ENCODE data around the gene ERICH6.
A peak's percentile ranks its signal among the peaks of the same experiment; 100 is the strongest.

The ERICH6 gene

DNA sequence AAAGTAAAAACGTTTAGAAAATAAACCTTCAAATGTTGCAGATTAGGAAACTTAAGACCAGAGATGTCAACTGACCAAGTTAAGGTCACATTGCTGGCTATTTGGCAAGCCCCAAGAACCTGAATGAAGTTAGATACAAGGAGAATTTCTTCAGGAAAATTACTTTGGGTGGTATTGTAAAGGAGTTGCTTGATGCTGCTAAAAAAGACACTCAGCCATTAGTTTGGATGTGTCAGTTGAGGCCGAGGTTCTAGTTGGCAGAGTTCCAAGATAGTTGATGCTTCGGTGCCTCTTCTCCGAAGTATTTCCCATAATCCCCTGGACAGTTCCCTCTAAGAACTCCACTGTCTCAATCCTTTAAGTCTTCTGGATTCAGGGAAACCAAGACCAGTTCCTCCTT, 35.0 kb upstream of the ERICH6 start:
- in situ Hi-C loops (cut with HindIII; ENCODE audit: low pct_ligation_motif_present, low pct_unique_long_range_greater_than_20kb, low sequenced_read_pairs) = no loop called here
- DNase-seq = peak; percentile 69

DNA sequence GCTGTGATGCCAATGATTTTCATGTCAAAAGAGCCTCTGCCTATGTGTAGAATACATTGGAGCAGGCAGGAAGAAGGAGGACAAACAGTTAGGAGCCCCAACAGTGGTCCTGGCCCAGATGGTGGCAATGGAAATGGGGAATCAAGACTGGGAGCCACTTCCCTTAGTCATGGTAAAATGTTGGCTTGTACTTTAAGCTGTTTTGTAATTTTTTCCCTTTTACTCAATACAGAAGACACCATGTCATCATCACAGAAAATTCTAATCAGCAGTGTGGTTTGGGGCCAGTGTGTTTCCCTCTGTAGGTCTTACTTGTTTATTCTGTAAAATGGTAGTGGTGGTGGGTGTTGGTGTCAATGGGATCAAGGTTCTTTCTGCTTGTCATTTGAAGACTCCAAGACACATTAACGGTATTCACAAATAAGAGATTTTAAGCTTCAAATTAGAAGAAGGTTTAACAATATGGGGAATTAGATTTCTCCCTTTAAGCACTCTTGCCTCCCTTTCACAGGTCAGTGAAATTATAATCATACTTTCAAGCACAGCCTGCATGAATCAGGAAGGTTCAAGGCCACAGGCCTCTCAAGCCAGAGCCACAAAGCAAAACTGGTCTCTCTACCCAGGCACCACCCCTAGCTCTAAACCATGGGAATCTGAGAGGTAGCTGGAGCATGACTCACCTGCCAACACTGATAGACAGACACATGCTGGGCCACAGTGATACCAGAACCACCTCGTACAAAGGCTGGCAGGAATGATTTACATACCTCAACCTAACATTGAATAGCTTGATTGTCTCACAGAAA, 34.4 kb upstream of the ERICH6 start:
- in situ Hi-C loops (cut with HindIII; ENCODE audit: low pct_ligation_motif_present, low pct_unique_long_range_greater_than_20kb, low sequenced_read_pairs) = no loop called here
- peak; percentile 64 for DNase-seq

DNA sequence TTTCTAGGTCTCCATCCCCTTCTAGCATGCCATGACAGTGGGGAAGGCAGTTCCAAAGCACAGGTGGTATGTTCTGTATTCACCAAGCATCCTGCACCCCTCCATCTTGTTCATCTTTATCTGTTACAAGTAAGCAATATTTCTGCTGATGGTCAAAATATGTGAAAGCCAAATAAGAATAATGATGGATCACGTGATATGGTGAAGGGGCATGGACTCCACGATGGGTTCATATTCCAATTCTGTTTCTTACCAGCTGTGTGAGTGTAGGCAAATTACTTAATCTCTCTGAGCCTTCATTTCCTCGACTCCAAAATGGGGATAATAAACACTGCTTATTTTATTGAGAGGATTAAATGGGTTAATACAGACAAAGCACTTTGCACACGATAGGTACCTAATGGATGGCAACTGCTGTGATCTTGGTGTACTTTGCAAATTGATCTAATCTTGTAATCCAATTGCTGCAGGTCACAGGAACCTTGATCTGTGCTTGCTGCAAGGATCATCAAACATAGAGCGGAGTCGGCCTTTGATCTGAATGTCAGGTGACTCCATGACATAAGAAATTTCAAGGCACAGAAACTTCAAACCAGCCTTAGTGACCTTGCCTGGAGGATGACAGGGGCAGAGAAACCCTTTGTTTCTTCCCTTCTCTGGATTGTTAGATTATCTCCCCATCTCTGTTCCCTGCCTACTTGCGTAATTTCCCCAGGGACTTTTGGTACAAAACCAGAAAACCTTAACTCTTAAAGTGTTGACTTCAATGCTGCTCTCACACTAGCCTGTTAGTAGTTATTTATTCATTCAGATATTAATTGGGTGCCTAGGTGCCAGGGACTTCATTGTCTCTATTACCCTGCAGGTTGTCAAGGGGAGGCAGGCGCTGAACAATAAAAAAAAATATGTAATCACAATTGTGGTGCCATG, 33.4 kb upstream of the ERICH6 start:
- in situ Hi-C loops (cut with HindIII; ENCODE audit: low pct_ligation_motif_present, low pct_unique_long_range_greater_than_20kb, low sequenced_read_pairs) = no loop called here
- no peak for DNase-seq

DNA sequence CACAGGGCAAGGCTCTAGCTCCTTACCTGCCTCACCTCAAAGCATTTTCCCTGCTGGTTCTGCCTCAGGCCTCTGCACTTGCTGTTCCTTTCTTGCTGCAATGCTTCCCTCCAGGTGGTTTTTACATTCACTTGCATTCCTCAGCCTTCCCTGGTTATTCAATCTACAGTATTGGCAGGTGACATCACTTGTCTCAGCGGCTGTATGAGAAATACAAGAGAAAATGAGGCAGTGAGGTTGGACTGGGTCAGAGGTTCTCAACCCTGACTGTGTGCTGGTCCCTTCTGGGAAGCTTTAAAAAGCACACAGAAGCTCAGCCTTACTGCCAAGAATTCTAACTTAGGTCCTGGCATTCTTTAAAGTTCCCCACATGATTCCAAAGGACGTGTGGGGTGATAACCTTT, 32.6 kb upstream of the ERICH6 start:
- in situ Hi-C loops (cut with HindIII; ENCODE audit: low pct_ligation_motif_present, low pct_unique_long_range_greater_than_20kb, low sequenced_read_pairs) = no loop called here

DNA sequence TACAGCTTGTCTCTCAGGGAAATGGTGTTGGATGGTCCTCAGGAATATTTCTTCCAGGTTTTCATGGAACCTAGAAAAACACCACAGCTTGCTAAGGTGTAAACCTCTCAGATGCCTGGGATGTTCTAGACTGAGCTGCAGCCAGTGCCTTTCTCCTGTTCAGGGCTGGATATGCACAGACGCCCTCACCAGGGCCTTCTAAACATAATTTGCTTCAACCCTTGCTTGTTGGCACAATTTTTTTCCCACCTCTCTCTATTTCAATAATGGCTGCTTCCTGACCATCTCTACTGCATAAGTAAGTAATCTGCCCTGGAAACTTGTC, 31.0 kb upstream of the ERICH6 start:
- DNase-seq = no peak
- in situ Hi-C loops (cut with HindIII; ENCODE audit: low pct_ligation_motif_present, low pct_unique_long_range_greater_than_20kb, low sequenced_read_pairs) = no loop called here

More for the DNA sequence above, 32.6 kb upstream of the ERICH6 start:
- no peak for DNase-seq

DNA sequence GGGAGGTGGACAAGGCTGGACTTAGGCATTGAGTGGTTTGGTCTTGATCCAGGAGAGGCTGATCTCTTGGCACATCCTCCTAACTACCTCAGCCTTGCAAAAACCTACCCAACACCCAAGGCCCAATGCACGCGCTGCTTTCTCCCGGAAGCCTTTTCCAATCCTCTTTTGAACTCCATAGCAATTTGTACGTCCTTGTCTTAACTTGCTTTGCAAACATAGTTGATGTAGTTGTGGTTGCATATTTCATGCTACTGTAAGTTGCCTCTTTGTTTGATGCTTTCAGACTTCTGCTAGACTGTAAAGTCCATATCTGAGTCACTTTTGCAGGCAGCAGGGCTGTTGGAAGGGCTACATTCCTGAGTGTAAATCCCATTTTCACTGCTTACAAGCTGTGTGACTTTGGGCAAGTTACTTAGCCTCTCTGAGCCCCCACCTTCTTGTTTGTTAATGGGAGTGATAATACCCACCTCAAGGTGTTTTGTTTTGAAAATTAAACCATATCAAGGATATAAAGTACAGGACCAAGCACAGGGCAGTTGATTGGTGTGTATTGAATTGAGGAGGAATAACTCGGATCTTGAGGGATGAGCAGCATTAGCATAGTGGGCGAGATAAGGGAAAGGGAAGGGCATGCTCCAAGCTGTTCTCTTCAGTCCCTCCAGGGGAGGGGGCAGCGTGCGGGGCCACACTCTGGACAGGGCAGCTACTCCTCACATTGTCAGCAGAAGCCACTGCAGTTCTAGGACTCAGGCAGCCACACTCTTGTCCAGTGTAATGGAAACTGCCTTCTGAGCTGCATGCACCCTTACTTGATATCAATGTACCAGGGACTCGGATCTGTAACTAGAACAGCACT, 30.4 kb upstream of the ERICH6 start:
- no peak for DNase-seq
- in situ Hi-C loops (cut with HindIII; ENCODE audit: low pct_ligation_motif_present, low pct_unique_long_range_greater_than_20kb, low sequenced_read_pairs) = no loop called here

DNA sequence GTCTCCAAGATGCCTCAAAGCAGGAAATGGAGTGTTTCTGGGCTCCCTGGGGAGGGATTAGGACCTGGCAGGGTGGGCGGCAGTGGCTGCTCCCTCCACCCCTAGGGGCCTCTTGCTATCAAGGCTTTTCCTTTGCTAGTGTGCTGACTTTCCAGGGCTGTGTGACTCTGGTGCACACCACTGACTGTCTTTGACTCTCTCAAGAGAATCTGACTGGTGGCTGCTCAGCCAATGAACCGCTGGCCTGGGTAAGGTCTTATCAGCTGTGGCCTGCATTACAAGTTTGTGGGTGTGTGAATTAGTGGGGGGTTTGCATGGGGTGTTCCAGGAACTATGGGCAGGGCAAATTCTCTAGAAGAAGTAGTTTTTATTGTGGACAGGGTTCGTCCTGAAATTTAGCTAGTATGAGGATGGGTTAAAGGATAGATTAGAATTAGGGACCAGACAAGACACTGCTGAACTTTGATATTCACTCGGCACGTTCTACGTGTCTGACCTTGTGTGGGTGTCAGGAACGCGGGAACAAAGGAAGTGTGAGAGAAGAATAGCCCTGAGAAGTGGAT, 29.7 kb upstream of the ERICH6 start:
- in situ Hi-C loops (cut with HindIII; ENCODE audit: low pct_ligation_motif_present, low pct_unique_long_range_greater_than_20kb, low sequenced_read_pairs) = no loop called here
- DNase-seq = no peak

DNA sequence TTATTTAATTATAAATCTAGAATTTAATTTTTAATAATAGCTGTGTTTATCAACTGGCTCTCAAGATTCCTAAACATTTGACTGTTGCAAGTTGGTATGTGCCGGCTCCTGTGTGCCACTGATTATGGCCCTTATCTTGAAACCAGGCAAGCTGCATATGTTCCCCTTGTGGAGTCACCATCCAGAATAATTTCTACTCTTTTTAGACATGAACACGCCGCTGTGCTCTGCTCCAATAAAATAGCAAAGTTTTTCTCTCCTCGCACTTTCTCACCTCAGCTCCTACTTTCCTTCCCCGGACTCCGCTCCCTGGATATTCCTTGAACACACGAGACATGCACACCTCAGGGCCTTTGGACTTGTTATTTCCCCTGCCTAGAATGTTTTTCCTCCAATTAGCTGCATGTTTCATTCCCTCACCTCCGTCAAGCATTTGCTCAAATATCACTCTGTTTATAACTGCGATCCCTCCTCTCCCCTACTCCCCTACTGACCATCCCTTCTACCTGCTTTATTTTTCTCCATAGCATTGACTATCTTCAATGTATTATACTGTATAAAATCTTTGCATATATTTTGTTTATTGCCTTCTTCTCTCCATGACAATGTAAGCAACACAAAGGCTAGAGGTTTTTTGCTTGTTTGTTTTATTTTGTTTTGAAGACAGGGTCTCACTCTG, 26.1 kb upstream of the ERICH6 start:
- in situ Hi-C loops (cut with HindIII; ENCODE audit: low pct_ligation_motif_present, low pct_unique_long_range_greater_than_20kb, low sequenced_read_pairs) = no loop called here
- DNase-seq = no peak

DNA sequence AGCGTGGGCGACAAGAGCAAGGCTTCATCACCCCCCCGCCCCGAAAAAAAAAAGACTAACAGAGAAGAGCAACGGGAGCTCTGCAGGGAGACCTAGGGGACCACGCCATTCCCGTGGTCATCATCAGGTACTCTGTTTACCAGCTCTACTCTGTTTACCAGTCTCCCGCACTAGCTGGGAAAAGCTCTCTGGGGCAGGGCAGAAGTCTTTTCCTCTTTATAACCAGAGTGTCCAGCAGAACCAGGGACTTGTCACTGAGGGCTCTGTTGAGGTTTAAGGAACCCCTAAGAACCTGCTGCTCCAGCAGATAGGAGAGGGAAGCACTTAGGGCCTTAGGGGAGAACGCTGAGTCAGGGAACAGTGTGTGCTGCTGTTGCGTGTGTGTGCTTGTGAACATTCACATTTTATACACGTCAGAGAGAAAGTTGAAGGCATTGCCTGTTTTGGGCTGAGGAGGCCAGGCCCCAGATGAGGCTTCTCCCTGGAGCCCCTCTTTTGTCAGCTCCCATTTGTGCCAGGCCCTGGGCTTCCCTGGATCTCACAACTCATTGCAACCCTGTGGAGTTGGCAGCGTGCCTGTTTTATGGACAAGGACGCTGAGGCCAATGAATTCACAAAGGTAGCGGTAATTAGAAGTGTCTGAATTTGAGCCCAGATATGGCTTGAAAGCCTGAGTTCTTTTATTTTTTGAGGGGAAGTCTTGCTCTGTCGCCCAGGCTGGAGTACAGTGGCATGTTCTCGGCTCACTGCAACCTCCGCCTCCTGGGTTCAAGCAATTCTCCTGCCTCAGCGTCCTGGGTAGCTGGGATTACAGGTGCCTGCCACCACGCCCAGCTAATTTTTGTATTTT, 24.2 kb upstream of the ERICH6 start:
- DNase-seq = no peak
- in situ Hi-C loops (cut with HindIII; ENCODE audit: low pct_ligation_motif_present, low pct_unique_long_range_greater_than_20kb, low sequenced_read_pairs) = no loop called here

DNA sequence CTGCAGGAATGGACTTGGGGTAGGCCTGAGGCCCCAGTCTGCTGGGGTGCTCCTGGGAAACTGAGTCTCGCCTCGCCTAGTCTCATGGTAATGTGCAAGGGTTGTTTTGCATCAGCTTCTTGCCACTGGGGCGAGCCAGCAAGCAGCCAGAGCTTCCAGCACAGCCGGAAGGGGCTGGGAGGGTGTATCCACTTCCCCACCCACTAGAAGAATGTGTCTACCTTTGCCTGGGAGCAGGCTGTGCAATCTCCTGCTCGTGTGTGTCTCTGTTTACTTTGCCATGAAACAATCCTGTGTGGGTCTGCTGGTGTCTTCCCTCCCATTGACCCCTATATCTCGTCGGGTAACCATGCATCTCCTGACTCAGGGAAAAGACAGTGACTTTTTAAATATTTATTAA, 21.8 kb upstream of the ERICH6 start:
- no peak for DNase-seq
- in situ Hi-C loops (cut with HindIII; ENCODE audit: low pct_ligation_motif_present, low pct_unique_long_range_greater_than_20kb, low sequenced_read_pairs) = no loop called here

DNA sequence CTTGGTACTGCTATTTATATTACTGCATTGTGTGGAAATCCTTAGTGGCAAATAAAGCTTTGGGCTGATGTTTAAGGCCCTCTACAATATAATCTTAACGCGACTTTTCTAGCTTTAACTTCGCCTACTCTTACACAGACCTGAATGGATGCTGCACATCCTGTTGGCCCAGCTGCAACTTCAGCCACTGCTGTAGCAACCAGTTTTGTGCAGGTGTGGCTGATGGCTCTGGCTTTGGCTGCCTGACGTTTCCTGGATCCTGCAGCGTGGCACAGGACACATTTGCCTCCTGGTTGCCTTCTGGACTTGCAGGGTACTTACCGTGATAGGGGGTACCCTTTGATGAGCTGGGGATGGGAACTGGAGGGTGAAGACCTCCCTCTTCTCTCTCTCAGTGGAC, 20.2 kb upstream of the ERICH6 start:
- in situ Hi-C loops (cut with HindIII; ENCODE audit: low pct_ligation_motif_present, low pct_unique_long_range_greater_than_20kb, low sequenced_read_pairs) = no loop called here
- DNase-seq = no peak

DNA sequence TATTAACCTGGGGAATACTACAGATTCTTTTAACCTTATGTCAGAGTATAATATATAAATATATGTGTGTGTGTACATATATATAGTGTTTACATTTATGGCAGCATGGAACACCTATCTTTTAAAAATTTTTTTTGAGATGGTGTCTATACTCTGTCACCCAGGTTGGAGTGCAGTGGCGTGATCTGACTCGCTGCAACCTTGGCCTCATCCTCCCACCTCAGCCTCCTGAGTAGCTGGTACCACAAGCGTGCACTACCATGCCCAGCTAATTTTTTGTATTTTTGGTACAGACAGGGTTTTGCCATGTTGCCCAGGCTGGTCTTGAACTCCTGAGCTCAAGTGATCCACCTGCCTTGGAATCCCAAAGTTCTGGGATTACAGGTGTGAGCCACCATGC, 18.5 kb upstream of the ERICH6 start:
- no peak for DNase-seq
- in situ Hi-C loops (cut with HindIII; ENCODE audit: low pct_ligation_motif_present, low pct_unique_long_range_greater_than_20kb, low sequenced_read_pairs) = no loop called here

DNA sequence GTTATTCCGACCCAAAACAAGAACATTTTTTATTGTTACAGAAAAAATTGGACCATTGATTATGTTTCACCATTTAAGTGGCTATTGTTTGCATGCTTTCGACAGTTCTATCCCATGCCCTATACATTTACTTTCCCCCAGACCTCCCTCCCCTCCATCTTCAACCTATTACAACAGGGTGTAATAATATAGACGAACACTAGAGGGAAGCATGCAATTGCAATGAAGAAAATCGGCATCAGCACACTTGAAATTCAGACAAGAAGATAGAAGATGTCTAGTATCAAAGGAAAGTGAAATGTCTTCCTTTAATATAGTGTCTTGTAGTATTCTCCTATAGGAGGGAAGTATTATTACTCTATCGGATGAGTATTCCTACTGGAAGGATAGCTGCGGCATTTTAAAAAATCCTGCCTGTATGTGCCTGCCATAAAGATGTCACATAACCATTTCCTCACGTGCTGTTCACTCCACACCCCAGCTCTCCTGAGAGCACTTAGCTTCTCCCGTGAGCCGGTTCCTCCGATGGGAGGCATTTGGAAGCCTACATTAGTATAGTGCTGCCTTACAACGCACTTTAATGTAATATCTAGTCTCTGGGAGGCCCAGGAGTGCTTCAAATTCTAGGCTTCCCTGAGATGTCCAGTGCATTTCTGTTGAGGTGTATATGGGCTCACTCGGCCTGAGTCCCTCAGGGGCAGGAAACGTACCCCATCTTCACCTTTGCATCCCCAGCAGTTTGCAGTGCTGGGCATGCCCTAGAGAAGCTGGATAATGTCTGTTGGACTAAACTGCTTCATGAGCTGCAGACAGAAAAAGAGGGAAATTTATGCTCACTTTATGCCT, 17.8 kb upstream of the ERICH6 start:
- in situ Hi-C loops (cut with HindIII; ENCODE audit: low pct_ligation_motif_present, low pct_unique_long_range_greater_than_20kb, low sequenced_read_pairs) = no loop called here
- DNase-seq = peak; percentile 61

DNA sequence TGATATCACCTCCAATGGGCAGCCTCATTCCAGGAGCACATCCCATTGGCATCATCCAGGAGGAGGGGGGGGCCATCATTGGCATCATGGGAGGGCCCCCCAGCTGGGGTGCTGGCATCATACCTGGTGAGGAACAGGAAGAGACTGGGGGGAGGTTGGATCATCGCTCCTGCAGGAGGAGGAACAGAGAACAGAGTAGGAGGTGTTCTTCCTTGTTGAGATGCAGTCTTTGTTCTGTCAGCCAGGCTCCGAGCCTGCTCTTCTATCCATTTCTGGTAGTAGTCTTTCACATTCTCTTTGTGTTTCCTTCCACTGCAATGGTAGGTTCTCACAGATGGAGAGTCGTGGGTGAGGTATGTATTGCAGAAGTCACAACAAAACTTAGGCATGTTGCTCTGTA, 16.7 kb upstream of the ERICH6 start:
- no peak for DNase-seq
- in situ Hi-C loops (cut with HindIII; ENCODE audit: low pct_ligation_motif_present, low pct_unique_long_range_greater_than_20kb, low sequenced_read_pairs) = no loop called here

DNA sequence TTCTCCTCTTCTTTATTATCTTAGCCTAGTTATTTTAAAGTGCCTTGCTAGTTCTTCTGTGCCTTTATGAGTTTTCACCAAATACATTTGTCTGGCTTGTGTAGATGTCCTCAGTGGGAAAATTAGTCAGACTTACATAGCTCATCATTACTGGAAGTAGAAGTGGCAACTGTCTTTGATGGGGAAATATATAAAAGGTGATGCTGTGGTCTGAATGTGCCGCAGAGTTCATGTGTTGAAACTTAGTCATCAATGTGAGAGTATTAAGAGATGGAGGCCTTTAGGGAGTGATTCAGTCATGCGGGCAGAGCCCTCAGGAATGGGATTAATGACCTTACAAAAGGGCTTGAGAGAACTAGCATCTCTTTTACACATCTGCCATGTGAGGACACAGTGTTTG, 6.4 kb upstream of the ERICH6 start:
- DNase-seq = no peak
- in situ Hi-C loops (cut with HindIII; ENCODE audit: low pct_ligation_motif_present, low pct_unique_long_range_greater_than_20kb, low sequenced_read_pairs) = no loop called here

DNA sequence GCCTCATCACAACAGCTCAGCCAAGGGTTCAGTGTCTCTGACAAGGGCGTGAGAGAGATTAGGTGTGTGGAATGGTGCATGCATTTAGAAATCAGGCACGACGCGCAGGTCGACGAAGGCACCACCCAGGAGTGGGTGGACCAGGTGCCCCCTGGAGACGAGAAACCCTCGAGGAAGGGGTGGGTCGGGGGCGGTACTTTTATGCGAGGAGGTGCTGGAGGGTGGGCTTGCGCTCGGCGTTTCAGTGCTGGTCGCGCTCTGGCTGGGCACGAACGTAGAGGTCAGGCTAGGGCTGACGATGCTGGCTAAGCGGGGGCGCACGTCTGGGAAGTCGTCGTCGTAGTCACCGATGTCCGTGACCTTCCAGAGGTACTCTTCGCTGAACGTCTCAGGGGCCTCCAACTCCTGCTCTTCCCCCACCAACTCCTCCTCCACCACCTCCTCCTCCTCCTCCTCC, 393 bp downstream of the ERICH6 start:
- in situ Hi-C loops (cut with HindIII; ENCODE audit: low pct_ligation_motif_present, low pct_unique_long_range_greater_than_20kb, low sequenced_read_pairs) = no loop called here
- DNase-seq = no peak

Measured in ACHN (cell line).